Limb (tissue), 2 donors: ENCODE measurements around the gene TNFSF10.

Experiments used
- DNase-seq, 2 donors: peaks; one replicate each; pipeline ENCODE4 v3.0.0-alpha.2; 2016; ENCODE audit errors: extremely low spot score in 2 of 2

Gene TNFSF10

DNA sequence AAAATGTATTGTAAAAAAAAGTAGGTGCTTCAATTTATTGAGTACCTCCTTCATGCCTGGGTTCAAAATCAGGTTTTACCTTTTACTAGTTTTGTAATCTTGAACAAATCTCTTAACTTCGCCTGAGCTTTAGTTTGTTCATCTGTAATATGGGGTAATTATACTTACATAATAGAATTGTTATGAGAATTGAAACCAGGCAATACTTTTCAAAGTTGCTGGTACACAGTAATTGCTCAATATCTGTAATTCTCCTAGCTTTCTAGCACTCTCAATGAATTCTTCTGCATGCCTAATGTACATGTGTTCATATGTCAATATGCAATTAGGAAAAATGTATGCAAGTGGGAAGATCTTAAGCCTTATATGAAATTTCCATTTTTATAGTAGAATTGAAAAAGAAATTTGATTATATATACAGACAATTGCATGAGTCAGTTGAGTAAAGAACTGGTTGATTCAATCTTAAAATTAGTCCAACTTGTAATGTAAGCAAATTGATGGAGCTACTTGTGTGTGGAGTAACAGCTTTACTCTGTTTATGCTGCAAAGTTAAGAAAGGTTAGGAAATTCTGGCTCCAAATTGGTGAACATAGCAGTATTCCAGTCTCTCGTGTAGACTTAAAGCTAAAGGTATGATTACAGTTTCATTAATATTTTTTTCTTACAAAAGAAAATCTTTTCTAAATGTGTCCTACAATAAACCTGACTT lies 4.1 kb downstream of the TNFSF10 start:
- DNase-seq, result no peak

DNA sequence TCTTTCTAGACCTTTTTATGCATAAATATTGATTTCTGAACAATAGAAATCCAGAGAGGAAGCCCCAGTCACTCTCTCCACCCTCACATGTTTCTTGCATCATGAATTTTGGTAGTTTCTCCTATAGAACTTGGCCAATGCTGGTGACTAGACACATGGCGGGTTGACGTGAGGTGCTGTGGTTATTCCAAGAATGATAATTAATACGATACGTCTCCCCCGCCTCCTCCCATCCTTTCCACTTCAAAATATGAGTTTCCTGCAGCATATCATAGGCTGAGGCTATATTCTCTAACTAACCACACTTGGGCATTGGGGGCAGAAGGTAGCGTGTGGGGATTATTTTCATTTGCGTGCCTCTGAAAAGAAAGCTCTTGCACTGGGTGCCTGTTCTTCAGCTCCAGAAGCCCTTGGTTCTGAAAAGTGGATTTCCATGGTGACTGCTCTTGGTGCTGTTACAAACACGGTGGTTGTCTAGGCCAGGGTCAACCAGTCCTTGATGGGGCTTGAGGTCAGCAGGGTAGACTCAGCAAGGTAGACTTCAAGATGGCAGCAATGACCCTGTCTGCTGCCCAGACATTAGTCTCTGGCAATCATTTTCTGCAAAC lies 5.3 kb downstream of the TNFSF10 start:
- no peak for DNase-seq

GRCh38 chr3:172516318-172517214 lies 6.7 kb downstream of the TNFSF10 start:
- no peak for DNase-seq

DNA sequence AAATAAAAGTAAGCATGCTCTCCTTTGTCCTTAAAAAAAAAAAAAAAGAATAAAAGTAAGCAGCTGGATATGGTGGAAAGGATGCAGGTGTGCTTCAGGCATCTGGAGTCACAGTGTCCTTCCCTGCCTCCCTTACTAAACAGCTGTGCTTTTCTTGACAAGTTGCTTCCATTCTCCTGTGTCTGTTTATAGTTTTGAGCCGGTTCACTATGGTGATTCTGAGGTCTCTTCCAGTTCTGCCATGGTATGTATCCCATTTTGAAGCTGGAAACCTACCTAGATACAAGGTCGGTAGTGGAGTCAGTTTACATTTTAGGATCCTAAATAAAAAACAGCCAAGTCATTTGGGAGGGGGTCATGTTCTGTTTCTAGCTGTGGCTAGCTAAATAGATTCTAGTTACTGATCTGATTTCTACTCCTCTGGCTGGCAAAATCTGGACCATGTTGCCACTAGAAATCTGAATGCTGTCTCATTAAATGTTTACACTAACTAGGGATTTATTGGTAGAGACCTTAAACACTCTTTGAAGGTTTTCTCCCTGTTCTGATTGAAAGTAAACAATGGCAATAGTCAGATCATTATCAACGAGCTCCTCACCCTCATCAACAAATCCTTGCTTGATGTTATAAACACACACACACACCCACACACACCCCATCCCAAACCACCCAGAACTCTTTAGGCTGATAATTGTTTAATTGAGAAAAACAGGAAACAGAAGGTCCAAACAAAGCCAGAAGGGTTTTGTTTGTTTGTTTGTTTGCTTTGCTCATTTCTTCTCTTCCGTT lies 7.9 kb downstream of the TNFSF10 start:
- peak in 1 of 2 donors; percentile 32 for DNase-seq

- no peak for DNase-seq
Measured at GRCh38 chr3:172514678-172515077, 8.6 kb downstream of the TNFSF10 start.

- DNase-seq, result no peak
Measured at GRCh38 chr3:172513488-172513887, 9.7 kb downstream of the TNFSF10 start.

- no peak for DNase-seq
Measured at GRCh38 chr3:172511783-172512762, 11.2 kb downstream of the TNFSF10 start.

DNA sequence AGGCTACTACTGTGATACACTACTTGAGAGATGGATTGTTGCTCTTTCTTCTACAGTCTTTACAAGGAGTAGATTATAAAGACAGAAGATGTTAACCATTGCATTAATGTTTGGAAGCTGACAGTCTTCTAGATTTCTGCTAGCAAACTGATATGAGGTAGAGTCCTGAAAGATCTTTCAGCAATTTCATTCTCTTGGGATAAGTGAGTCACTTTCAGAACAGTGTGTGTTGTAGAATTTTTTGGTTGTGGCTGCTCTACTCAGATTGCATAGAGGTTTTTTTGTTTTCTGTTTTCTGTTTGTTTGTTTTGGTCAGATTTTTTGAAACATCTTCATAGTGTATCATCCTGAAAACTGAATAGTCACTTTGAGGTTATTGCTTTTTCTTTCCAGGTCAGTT lies 17.1 kb downstream of the TNFSF10 start:
- no peak for DNase-seq

DNA sequence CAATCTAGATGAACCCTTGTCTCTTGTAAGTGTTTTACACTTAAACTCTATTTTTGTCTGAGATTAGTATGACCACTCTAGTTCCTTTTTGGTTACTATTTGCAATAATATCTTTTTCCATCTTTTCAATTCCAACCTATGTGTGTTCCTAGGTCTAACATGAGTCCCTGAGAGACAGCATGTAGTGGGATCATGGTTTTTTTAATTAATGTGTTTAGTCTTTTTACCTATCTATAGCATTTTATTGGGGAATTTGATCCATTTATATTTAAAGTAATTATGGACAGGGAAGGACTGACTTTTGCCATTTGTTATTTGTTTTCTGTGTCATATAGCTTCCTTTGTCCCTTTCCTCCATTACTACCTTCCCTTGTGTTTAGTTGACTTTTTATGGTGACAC lies 21.7 kb downstream of the TNFSF10 start:
- DNase-seq, result no peak

GRCh38 chr3:172490198-172490669 lies 33.0 kb downstream of the TNFSF10 start:
- peak; percentile 58 to 68 for DNase-seq

- DNase-seq, result no peak
Measured at GRCh38 chr3:172478116-172478515, 45.1 kb downstream of the TNFSF10 start.

DNA sequence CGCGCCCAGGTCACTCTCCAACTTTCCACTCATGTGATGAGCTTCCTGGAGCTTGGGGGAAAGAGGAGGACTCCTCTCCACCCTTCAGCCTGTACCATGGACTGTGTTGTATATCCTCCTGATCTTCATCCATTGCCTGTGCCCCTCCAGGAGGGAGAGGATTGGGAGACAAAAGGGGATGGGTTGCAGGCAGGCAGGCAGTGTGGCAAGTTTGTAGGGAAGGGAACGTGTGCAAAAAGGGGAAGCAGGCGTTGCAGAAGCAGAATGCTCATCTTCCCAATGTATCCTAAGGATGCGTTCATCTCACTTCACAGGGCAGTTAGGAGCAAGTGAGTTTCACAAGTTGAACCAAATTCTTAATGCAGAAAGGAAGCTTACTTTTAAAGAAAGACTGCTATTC lies 46.9 kb downstream of the TNFSF10 start:
- DNase-seq, result no peak

- no peak for DNase-seq
Measured at GRCh38 chr3:172475703-172476102, 47.5 kb downstream of the TNFSF10 start.

- DNase-seq, result no peak
Measured at GRCh38 chr3:172471903-172472302, 51.3 kb downstream of the TNFSF10 start.

GRCh38 chr3:172470588-172470987 lies 52.6 kb downstream of the TNFSF10 start:
- DNase-seq, result no peak

DNA sequence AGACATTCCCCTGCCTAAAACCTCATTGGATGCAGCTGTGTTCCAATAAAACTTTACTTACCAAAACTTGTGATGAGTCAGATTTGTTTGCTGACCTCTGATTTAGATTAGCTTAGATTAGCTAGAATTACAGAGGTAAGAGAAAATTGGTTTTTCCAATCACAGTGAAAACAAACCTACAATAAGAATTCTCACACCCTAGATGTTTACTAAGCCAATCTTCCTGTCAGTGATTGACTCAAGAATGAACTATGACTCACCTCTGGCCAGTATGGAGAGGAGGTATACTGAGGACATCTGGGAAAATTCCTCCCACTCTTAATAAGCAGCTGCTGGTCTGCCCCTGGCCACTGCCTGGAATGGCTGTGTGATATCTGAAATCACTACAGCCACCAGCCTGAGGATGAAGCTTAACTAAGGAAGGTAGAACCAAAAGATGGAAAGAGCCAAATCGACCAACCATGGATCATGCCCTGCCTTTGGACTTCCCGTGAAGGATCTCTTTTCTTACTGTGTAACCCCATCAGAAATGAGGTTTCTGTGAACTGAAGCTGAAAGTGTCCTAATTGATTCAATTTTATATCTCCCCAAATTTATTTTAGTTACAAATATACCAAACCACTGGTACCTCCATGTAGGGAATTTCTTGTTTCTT lies 55.9 kb downstream of the TNFSF10 start:
- no peak for DNase-seq

GRCh38 chr3:172466553-172467130 lies 56.6 kb downstream of the TNFSF10 start:
- no peak for DNase-seq

- DNase-seq, result no peak
Measured at GRCh38 chr3:172465281-172465680, 57.9 kb downstream of the TNFSF10 start.

DNA sequence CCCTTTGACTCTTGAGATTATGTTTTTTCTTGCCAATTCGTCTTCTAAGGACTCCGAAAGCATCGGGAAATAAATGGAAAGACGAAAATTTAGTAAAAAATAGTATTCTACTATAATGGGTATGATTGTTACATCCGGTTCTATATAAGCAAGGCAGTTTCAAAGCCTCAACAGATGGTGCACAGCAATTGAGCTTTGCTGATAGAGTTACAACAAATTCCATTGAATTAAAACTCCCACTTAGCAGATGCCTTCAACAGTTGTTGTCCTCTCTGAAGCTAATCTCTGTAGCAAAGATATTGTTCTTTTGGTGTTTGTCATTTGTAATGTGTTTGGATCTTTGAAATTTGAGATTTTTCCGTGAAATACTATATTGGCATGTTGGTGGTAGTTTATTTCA lies 58.9 kb downstream of the TNFSF10 start:
- no peak for DNase-seq
